Uterus (tissue), 2 donors: ENCODE results near the gene FRMPD2.

ENCODE experiments used
- POLR2A ChIP-seq, 2 donors: fragments of 450-650 bp; IDR thresholded peaks; one replicate each; pipeline ENCODE4 v1.6.1; 2016; ENCODE audit warnings: antibody characterized with exemption in 2 of 2, mild to moderate bottlenecking in 1 of 2, moderate library complexity in 1 of 2
- TF ChIP-seq, protein P1 (sequence below), 4 experiments: fragments of 200-600 bp in 2 of 4; fragments of 450-650 bp in 2 of 4; sonication (generic) in 2 of 4; IDR thresholded peaks; one replicate each; pipeline ENCODE4 v1.5.1; 2016 to 2019; ENCODE audit warnings: antibody characterized with exemption in 4 of 4, mild to moderate bottlenecking in 2 of 4, moderate library complexity in 1 of 4

DNA sequence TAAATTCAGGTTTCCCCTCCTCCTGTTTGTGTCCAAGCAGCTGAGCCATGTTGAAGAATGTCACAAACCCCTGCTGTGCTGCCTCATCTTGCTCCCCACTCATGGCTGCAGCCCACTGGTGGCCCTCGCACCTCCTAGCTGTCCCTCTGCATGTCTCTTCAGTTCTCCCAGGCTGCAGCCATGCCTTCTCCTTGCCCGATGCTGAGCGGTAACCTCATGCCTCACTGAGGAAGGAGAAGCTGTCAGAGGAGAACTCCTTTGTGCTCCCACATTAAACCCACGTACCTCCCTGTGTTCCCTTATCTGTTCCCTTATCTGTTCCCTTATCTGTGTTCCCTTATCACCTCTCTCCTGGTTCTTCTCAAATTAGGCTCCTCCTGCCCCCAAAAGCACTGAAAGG is 10.3 kb upstream of the FRMPD2 start:
- TF ChIP-seq, protein P1, sequence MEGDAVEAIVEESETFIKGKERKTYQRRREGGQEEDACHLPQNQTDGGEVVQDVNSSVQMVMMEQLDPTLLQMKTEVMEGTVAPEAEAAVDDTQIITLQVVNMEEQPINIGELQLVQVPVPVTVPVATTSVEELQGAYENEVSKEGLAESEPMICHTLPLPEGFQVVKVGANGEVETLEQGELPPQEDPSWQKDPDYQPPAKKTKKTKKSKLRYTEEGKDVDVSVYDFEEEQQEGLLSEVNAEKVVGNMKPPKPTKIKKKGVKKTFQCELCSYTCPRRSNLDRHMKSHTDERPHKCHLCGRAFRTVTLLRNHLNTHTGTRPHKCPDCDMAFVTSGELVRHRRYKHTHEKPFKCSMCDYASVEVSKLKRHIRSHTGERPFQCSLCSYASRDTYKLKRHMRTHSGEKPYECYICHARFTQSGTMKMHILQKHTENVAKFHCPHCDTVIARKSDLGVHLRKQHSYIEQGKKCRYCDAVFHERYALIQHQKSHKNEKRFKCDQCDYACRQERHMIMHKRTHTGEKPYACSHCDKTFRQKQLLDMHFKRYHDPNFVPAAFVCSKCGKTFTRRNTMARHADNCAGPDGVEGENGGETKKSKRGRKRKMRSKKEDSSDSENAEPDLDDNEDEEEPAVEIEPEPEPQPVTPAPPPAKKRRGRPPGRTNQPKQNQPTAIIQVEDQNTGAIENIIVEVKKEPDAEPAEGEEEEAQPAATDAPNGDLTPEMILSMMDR (IDR thresholded peaks at IDR 0.05): no peak
- no peak for TF ChIP-seq POLR2A (IDR thresholded peaks at IDR 0.05)
